CD4-positive, CD25-positive, alpha-beta regulatory T cell (primary cell): Measurements from ENCODE around the gene LRMDA. TPM values are rescaled to one million over a fixed set of nuclear protein-coding genes. Genes with fewer than 3 reads are reported as not detected.

ENCODE experiments used
- ATAC-seq, 2 donors: fragments of 150-1000 bp; cut with Tn5 transposase; one replicate each; pipeline ENCODE4 v1.10.0; 2021; ENCODE audit warnings: low read depth in 2 of 2, moderate number of reproducible peaks in 2 of 2, moderate library complexity in 1 of 2
- DNase-seq, 3 donors: peaks; one replicate each; pipeline versions ENCODE4 v3.0.0 to v3.0.0-alpha.2; 2012 to 2022; ENCODE audit warnings: mixed read lengths in 1 of 3
- H3K27ac ChIP-seq: one replicate; pipeline ENCODE4 v1.7.0; 2013; ENCODE audit warnings: mild to moderate bottlenecking, low read length; ENCODE audit not compliant: insufficient read depth, poor library complexity, severe bottlenecking
- H3K27me3 ChIP-seq: one replicate; pipeline ENCODE4 v1.7.0; 2013; ENCODE audit warnings: low read length; ENCODE audit not compliant: control insufficient read depth, insufficient read depth
- H3K36me3 ChIP-seq: one replicate; pipeline ENCODE4 v1.7.0; 2013; ENCODE audit warnings: mild to moderate bottlenecking, low read length, moderate library complexity; ENCODE audit not compliant: control insufficient read depth, insufficient read depth
- H3K4me1 ChIP-seq: 2 replicates; pipeline ENCODE4 v1.7.0; 2013; ENCODE audit warnings: mild to moderate bottlenecking, low read length; ENCODE audit not compliant: insufficient read depth, control insufficient read depth, poor library complexity, severe bottlenecking
- H3K4me3 ChIP-seq: one replicate; pipeline ENCODE4 v1.7.0; 2013; ENCODE audit warnings: low read depth, mild to moderate bottlenecking, low read length, moderate library complexity
- H3K9me3 ChIP-seq, 2 experiments: 1 replicate in 1 of 2; 2 replicates in 1 of 2; pipeline ENCODE4 v1.7.0; 2013; ENCODE audit warnings: low read length in 2 of 2, mild to moderate bottlenecking in 1 of 2, moderate library complexity in 1 of 2; ENCODE audit not compliant: control insufficient read depth in 2 of 2
- H3K27ac Mint-ChIP-seq, 3 donors: one replicate each; pipeline ENCODE4 v1.8.0; 2020 to 2022; ENCODE audit warnings: mild to moderate bottlenecking in 3 of 3, mixed read lengths in 3 of 3, moderate library complexity in 2 of 3
- H3K27me3 Mint-ChIP-seq: one replicate; pipeline ENCODE4 v1.8.0; 2022; ENCODE audit warnings: mild to moderate bottlenecking, mixed read lengths
- H3K36me3 Mint-ChIP-seq: one replicate; pipeline ENCODE4 v1.8.0; 2020; ENCODE audit warnings: mixed read lengths
- H3K4me1 Mint-ChIP-seq, 4 donors: one replicate each; pipeline ENCODE4 v1.8.0; 2020 to 2022; ENCODE audit warnings: mixed read lengths in 4 of 4, mild to moderate bottlenecking in 1 of 4
- H3K4me3 Mint-ChIP-seq, 4 donors: one replicate each; pipeline ENCODE4 v1.8.0; 2020 to 2022; ENCODE audit warnings: mild to moderate bottlenecking in 4 of 4, mixed read lengths in 4 of 4, moderate library complexity in 3 of 4
- H3K9me3 Mint-ChIP-seq, 7 donors: one replicate each; pipeline ENCODE4 v1.8.0; 2020 to 2022; ENCODE audit warnings: mixed read lengths in 7 of 7, mild to moderate bottlenecking in 3 of 7, moderate library complexity in 2 of 7
- polyA plus RNA-seq, 4 donors: library from polyadenylated mRNA; unstranded; fragments of 300-500 nt; fragmentation: Illumina TruSeq; gene quantifications; one replicate each; pipeline ENCODE4 v1.2.3, GENCODE V29; 2021
- total RNA-seq: library from RNA; stranded (reverse); gene quantifications from one replicate; pipeline ENCODE4 v1.2.3, GENCODE V29; 2022

The LRMDA gene
- total and polyA plus RNA-seq, 5 donors from 2014 or later: 0.10 TPM; not detected in 4

DNA sequence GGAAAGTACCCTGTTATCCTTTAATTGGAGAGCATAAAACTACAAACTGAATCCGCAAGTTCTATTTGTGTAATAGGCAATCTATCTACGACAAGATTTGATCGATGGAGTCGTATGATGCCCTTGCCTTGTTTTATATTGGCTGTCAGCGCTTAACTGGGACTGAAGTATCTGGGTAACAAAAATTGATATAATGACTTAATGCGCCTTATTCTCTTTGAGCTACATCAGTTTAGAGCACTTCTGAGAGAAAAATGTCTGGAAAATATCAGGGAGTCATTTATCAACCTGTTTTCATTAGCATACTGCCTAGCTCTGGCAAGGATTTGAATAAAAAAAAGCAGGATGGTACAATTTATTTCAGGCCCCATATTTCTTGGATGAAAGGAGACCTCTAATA, 262.1 kb downstream of the LRMDA start:
- no peak for DNase-seq
- Histone ChIP-seq H3K4me1 (no peaks in the 10 kb centered on the region), H3K36me3 (no peaks in the 10 kb centered on the region), H3K9me3 (no peaks in the 10 kb centered on the region), H3K27me3 (no peaks in the 10 kb centered on the region), H3K27ac (no peak overlapping the region), H3K4me3 (no peak overlapping the region)
- Mint-ChIP-seq H3K27ac (no peak overlapping the region), H3K36me3 (no peaks in the 10 kb centered on the region), H3K27me3 (peaks cover 4% of the 10 kb centered on the region), H3K9me3 (peaks cover 0 to 5% (median 0%) of the 10 kb centered on the region in 7 donors), H3K4me3 (no peak overlapping the region), H3K4me1 (no peaks in the 10 kb centered on the region)
- no peak for ATAC-seq

DNA sequence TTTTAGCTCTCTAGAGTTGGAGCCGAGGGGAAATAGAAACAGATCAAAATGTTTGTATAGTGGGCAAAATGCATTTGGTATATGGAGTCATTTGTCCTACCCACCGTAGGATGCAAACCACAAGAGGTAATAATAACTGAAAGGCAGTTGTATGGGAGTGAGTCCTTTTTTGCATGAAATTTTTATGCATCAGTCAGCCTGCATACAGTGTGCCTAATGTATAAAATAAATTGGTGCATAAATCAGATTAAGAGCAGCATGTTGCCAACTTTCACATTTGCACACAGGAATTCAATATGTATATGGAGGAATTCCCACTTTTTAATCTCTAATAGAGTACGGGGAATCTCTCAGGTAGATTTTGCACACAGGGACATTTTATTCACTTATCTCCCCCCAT, 262.8 kb downstream of the LRMDA start:
- Mint-ChIP-seq H3K4me1 (no peaks in the 10 kb centered on the region), H3K27ac (no peak overlapping the region), H3K9me3 (peaks cover 0 to 5% (median 0%) of the 10 kb centered on the region in 7 donors), H3K36me3 (no peaks in the 10 kb centered on the region), H3K27me3 (peaks cover 4% of the 10 kb centered on the region), H3K4me3 (no peak overlapping the region)
- no peak overlapping the region for H3K4me3 ChIP-seq
- no peaks in the 10 kb centered on the region for H3K4me1 ChIP-seq
- ATAC-seq (no peak), DNase-seq (no peak)
- H3K36me3 ChIP-seq: no peaks in the 10 kb centered on the region
- H3K27ac ChIP-seq: no peak overlapping the region
- no peaks in the 10 kb centered on the region for H3K9me3 ChIP-seq
- no peaks in the 10 kb centered on the region for H3K27me3 ChIP-seq

DNA sequence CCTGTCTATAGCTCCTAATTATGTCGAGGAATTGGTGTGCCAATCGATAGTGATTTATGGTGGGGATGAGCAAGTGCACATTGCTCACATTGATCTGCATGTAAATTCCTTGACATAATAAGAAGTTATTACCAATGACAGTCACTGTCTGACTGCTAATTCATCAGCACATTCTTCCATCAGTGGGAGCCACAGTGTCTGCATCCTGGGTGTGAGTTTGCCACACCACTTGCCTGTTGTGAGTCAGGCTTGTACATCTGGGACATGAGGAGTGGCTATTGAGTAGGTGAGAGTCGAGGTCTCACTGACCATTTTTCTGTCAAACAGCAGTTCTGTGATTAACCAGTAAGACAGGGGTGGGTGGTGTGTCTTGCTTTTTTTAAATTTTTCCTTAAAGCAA, 263.4 kb downstream of the LRMDA start:
- no peak for ATAC-seq
- DNase-seq: no peak
- Histone ChIP-seq H3K9me3 (no peaks in the 10 kb centered on the region), H3K36me3 (no peaks in the 10 kb centered on the region), H3K4me1 (no peaks in the 10 kb centered on the region), H3K27me3 (no peaks in the 10 kb centered on the region), H3K4me3 (no peak overlapping the region), H3K27ac (no peak overlapping the region)
- Mint-ChIP-seq H3K27ac (no peak overlapping the region), H3K4me1 (no peaks in the 10 kb centered on the region), H3K27me3 (peaks cover 4% of the 10 kb centered on the region), H3K9me3 (peaks cover 0 to 5% (median 0%) of the 10 kb centered on the region in 7 donors), H3K4me3 (no peak overlapping the region), H3K36me3 (no peaks in the 10 kb centered on the region)

DNA sequence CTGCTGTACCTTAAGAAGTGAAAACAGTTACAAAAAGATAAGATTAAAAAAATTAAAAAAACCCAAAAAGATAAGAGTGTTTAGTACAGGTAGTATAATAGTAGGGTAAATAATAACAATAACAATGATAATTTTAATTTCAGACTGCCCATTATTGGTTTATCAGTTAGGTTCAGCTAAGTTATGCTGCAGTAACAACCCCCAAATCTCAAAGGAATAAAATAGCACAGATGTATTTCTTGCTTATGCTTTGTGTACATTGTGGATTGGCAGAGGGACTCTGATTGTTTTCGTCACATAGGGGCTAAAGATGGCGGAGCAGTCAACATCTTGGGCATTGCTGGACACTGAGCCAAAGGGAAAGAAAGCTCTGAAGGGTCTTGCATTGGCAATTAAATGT, 264.6 kb downstream of the LRMDA start:
- H3K4me3 Mint-ChIP-seq: no peak overlapping the region
- H3K36me3 ChIP-seq: no peaks in the 10 kb centered on the region
- H3K27me3 Mint-ChIP-seq: peaks cover 4% of the 10 kb centered on the region

DNA sequence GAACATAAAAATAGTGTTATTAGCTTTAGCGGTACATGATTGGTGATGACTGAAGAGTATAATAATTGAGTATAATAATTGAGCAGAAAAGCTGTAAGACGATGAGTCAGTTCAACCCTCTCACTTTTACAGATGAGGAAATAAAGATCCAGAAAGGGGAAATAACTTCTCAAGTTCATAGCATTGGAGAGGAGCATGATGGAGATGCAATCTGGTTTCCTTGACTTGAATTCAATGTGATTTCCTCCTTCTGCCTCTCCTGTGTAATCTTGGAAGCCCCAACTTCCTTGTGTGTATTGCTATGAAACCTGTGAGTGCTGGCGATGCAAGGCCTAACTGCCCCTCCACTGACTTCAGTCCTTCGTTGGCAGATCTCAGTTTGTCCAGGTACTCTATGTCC, 265.1 kb downstream of the LRMDA start:
- Histone ChIP-seq H3K27ac (no peak overlapping the region), H3K9me3 (no peaks in the 10 kb centered on the region), H3K27me3 (no peaks in the 10 kb centered on the region), H3K4me1 (no peaks in the 10 kb centered on the region), H3K4me3 (no peak overlapping the region), H3K36me3 (no peaks in the 10 kb centered on the region)
- no peak overlapping the region for H3K4me3 Mint-ChIP-seq
- H3K27ac Mint-ChIP-seq: no peak overlapping the region
- H3K4me1 Mint-ChIP-seq: no peaks in the 10 kb centered on the region
- H3K27me3 Mint-ChIP-seq: peaks cover 4% of the 10 kb centered on the region
- ATAC-seq: no peak
- no peak for DNase-seq
- peaks cover 0 to 2% (median 0%) of the 10 kb centered on the region in 7 donors for H3K9me3 Mint-ChIP-seq
- H3K36me3 Mint-ChIP-seq: no peaks in the 10 kb centered on the region

More for the DNA sequence above, 264.6 kb downstream of the LRMDA start:
- H3K27me3 ChIP-seq: no peaks in the 10 kb centered on the region
- Mint-ChIP-seq H3K9me3 (peaks cover 0 to 5% (median 0%) of the 10 kb centered on the region in 7 donors), H3K4me1 (no peaks in the 10 kb centered on the region), H3K36me3 (no peaks in the 10 kb centered on the region), H3K27ac (no peak overlapping the region)
- ATAC-seq (no peak), DNase-seq (no peak)
- H3K27ac ChIP-seq: no peak overlapping the region
- H3K4me3 ChIP-seq: no peak overlapping the region
- H3K4me1 ChIP-seq: no peaks in the 10 kb centered on the region
- no peaks in the 10 kb centered on the region for H3K9me3 ChIP-seq

DNA sequence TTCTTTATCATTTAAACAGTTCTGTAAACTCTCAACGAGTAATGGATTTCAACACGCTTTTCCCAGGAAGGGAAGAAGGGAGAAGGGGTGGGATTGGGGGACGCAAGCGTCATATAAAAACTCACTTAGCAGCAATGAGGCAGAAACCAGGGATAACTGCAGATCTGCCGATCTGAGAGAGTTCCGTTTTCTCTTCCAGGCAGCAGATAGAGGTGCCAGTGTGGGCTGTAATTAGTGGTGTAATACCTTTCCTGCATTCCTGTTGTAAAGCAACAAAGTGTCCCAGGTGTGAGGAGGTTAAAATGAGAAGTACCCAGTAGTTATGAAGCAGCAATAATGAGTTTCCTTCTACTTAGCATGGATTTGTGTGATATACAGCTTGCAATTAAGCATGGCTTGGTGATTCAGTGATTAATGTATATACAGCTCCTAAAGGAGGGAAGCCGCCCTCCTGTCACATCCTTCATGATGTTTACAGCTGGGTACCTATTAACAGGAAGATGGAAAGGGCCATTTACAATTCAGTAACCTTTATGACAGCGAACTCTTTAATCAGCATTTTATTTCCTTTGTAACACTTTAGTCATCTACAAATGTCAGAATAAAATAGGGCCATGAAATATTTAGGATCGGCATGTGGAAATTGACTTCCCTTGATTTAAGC, 271.9 kb downstream of the LRMDA start:
- Histone ChIP-seq H3K4me3 (no peak overlapping the region), H3K4me1 (no peaks in the 10 kb centered on the region), H3K27ac (no peak overlapping the region), H3K36me3 (no peaks in the 10 kb centered on the region), H3K27me3 (no peaks in the 10 kb centered on the region), H3K9me3 (no peaks in the 10 kb centered on the region)
- DNase-seq: no peak
- H3K27me3 Mint-ChIP-seq: no peaks in the 10 kb centered on the region
- no peaks in the 10 kb centered on the region for H3K4me1 Mint-ChIP-seq
- no peak for ATAC-seq
- no peaks in the 10 kb centered on the region for H3K36me3 Mint-ChIP-seq
- H3K4me3 Mint-ChIP-seq: no peak overlapping the region
- peaks cover 0 to 4% (median 2%) of the 10 kb centered on the region in 7 donors for H3K9me3 Mint-ChIP-seq
- no peak overlapping the region for H3K27ac Mint-ChIP-seq

DNA sequence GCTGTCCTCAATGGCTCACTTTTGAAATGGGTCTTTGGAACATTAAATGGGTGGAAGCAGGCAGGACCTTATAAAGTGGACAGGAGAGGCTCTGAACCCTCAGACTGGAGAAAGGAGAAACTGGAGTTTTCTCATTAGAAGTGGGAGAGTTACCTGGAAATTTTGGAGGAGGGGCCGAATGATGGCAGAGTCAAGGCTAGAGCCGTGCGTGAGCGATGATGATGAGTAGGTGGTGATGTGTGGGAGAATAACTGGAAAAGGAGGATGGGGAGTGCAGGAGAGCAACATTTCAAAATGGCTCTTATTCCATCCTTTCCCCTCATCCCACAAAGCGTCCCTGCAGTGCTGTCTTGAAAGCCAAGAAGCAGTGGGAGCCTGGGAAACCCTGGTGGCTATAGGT, 274.0 kb downstream of the LRMDA start:
- no peaks in the 10 kb centered on the region for H3K4me1 ChIP-seq
- Mint-ChIP-seq H3K27me3 (peaks cover 10% of the 10 kb centered on the region), H3K9me3 (peaks cover 0 to 4% (median 0%) of the 10 kb centered on the region in 7 donors), H3K4me1 (no peaks in the 10 kb centered on the region), H3K36me3 (no peaks in the 10 kb centered on the region), H3K4me3 (no peak overlapping the region), H3K27ac (no peak overlapping the region)
- no peak overlapping the region for H3K4me3 ChIP-seq
- no peaks in the 10 kb centered on the region for H3K9me3 ChIP-seq
- H3K27ac ChIP-seq: no peak overlapping the region
- no peaks in the 10 kb centered on the region for H3K27me3 ChIP-seq
- H3K36me3 ChIP-seq: no peaks in the 10 kb centered on the region
- ATAC-seq (no peak), DNase-seq (no peak)

DNA sequence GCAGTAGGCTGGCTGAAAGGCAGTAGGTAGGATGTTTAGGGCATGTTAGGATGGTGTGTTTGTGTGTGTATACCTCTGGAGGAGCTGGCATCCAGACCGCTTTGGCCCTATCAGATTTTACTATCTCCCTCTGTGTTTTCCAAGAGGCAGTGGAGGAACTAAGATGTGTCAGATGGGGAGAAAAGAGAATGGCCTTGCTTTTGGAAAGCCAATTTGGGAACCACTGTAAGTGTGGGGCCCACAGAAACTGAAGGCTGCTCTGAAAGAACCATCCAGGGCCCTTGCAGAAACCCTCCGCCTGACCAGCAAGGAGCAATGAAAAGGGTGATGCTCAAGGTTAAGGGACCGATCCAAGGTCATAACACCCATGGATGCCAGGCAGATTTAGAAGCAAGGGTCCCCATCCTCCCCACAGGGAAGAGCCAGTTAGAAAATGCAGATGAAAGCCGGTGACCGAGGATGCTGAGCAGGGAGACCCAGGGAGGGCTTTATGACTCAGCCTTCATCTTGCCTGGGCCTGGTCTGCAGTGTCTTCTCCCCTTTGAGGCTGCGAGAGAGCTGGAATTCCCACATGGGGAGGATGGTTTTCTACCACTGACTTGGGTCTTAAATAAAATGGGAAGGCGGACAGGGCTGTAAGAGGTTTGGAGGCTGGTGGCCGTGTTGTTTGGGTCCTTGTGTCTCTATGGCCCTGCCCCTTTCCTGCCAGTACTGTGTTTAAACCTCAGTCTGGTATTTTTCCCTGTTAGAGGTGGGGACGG, 275.8 kb downstream of the LRMDA start:
- Mint-ChIP-seq H3K27ac (no peak overlapping the region), H3K27me3 (peaks cover 14% of the 10 kb centered on the region), H3K36me3 (no peaks in the 10 kb centered on the region), H3K4me1 (no peaks in the 10 kb centered on the region), H3K4me3 (no peak overlapping the region), H3K9me3 (peaks cover 0 to 2% (median 0%) of the 10 kb centered on the region in 7 donors)
- H3K9me3 ChIP-seq: no peaks in the 10 kb centered on the region
- H3K4me1 ChIP-seq: no peaks in the 10 kb centered on the region
- no peak overlapping the region for H3K27ac ChIP-seq
- DNase-seq (no peak), ATAC-seq (no peak)
- no peaks in the 10 kb centered on the region for H3K36me3 ChIP-seq
- no peaks in the 10 kb centered on the region for H3K27me3 ChIP-seq
- no peak overlapping the region for H3K4me3 ChIP-seq
